ENCODE results near the gene SPG7.
A peak's percentile ranks its signal among the peaks of the same experiment; 100 is the strongest.

- TF ChIP-seq POLR2AphosphoS5 (IDR thresholded peaks at IDR 0.05; ENCODE audit: low read depth) (peak; percentile 43; the same call in 1 of the 2 replicates), CTCF (IDR thresholded peaks at IDR 0.05; ENCODE audit: insufficient read depth, low read length) (no peak), REST (IDR thresholded peaks at IDR 0.05; ENCODE audit: insufficient replicate concordance, low read depth) (no peak), SPI1 (IDR thresholded peaks at IDR 0.05; ENCODE audit: borderline replicate concordance, low read depth) (no peak), GABPA (IDR thresholded peaks at IDR 0.05; ENCODE audit: low read depth) (no peak)
These were observed 53.1 kb downstream of the SPG7 start for GRCh38 chr16:89561142-89561883.

All from HL-60 (cell line).